Neural progenitor cell (in vitro differentiated cells): Measurements from ENCODE around the gene B4GALT5.

ENCODE experiments used
- EZH2 ChIP-seq: fragments of 200-600 bp; sonication (generic); IDR thresholded peaks from 2 replicates; pipeline ENCODE4 v1.6.1; 2017; ENCODE audit warnings: antibody characterized with exemption, mild to moderate bottlenecking, moderate library complexity
- EZH2phosphoT487 ChIP-seq: fragments of 200-600 bp; sonication (generic); IDR thresholded peaks from 2 replicates; pipeline ENCODE4 v1.6.1; 2017; ENCODE audit warnings: antibody characterized with exemption
- TF ChIP-seq, protein P1 (sequence below): fragments of 200-600 bp; sonication (generic); IDR thresholded peaks from 2 replicates; pipeline ENCODE4 v1.5.1; 2017; ENCODE audit warnings: antibody characterized with exemption, mild to moderate bottlenecking

DNA sequence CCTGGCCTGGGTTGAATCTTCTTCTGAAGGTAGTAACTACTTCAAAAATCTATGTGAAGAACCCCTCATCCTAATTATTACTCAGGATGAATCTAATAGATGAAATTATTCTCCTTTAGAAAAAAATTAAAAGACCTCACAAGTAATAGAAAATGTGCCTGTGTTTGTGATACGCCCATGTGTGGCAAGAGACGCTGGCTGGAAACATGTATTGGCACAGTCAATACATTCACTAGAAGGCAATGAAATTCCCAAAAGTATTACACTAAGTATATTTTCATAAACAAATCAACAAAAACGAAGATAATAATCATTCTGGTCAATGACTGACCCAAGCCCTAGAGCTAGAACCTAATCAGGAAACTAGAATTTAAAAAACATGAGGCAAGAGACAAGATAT lies 64.0 kb downstream of the B4GALT5 start:
- TF ChIP-seq, protein P1, sequence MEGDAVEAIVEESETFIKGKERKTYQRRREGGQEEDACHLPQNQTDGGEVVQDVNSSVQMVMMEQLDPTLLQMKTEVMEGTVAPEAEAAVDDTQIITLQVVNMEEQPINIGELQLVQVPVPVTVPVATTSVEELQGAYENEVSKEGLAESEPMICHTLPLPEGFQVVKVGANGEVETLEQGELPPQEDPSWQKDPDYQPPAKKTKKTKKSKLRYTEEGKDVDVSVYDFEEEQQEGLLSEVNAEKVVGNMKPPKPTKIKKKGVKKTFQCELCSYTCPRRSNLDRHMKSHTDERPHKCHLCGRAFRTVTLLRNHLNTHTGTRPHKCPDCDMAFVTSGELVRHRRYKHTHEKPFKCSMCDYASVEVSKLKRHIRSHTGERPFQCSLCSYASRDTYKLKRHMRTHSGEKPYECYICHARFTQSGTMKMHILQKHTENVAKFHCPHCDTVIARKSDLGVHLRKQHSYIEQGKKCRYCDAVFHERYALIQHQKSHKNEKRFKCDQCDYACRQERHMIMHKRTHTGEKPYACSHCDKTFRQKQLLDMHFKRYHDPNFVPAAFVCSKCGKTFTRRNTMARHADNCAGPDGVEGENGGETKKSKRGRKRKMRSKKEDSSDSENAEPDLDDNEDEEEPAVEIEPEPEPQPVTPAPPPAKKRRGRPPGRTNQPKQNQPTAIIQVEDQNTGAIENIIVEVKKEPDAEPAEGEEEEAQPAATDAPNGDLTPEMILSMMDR = no peak
- TF ChIP-seq EZH2phosphoT487 (no peak), EZH2 (no peak)
